GM19238 (cell line): ENCODE data around the gene GCA.

Experiments
- DNase-seq: peaks from one replicate; pipeline ENCODE4 v3.0.0; 2011; ENCODE audit warnings: low spot score; ENCODE audit not compliant: insufficient read length

GCA gene

DNA sequence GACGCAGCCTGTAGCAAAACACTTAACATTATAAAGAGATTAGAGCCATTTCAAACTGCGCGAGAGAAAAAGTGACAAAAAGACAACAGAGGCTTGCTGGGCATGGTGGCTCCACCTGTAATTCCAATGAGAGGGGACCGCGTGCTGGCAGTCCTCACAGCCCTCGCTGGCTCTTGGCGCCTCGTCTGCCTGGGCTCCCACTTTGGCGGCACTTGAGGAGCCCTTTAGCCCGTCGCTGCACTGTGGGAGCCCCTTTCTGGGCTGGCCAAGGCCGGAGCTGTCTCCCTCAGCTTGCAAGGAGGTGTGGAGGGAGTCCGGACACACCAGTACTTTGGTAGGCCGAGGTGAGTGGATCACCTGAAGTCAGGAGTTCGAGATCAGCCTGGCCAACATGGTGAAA, 16.1 kb upstream of the GCA start:
- DNase-seq: no peak

DNA sequence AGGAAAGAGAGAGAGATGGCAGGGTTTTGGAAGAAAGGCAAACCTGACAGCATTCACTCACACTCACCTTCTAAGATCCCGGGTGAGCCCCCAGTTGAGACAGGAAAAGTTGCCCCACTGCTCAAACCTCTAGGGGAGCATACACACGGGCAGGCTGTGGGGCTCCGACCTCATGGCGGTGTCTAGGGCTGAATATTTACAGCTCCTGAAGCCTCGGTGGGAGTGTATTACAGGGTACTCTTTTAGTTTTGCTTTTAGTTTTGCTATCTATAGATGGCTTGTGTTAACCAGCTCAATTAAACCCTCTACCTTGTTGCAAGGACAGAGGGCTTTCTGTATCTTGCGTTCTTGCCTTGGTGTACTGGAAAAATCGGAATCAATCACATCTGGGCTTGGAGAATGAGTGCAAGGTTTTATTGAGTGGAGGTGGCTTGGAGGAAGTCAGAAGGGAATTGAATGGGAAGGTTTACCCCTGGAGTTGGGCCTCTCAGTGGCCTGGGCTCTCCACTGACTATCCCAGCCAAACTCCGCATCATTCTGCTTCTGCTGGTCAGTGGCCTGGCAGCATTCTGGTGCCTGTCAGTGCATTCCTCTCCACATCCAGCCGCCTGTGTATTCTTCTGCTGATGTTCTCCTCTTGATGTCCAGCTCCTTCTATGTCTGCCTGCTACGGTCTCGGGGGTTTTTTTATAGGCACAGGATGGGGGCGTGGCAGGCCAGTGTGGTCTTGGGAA, 15.3 kb upstream of the GCA start:
- no peak for DNase-seq

DNA sequence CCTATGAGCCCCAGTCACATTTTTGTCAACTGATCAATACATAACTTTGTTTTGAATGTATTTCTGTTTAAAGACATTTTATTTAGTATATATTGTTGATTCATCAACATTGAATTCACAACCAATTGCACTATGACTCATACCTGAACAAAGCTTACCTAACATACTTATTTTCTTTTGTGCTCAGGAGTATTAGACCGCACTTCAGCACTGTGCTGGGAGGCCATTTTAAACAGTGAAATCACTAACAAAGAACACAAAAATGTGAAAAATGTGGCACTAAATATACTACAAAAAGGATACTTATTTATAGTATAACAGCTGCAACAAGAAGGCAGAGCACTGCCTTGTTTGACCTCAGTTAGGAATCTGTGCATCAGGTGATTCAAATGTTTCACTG, 13.1 kb upstream of the GCA start:
- no peak for DNase-seq

DNA sequence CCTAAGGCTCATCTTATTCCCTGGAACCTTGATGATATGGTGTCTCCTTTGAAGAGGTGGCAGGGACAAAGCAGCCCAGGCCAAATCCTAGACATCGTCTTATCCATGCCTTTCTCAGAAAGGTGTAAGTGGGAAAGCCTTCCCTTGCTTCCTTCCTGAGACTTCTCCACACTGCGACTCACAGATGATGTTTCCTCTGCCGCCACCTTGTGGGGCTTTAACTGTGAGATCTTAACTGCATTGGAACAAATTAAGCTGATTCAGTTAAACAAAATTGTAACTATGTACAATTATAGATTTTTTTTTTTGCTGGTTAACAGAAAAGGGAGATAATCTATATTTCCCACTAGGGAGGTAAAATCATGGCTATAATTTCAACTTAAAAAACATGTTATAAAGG, 10.0 kb upstream of the GCA start:
- no peak for DNase-seq

DNA sequence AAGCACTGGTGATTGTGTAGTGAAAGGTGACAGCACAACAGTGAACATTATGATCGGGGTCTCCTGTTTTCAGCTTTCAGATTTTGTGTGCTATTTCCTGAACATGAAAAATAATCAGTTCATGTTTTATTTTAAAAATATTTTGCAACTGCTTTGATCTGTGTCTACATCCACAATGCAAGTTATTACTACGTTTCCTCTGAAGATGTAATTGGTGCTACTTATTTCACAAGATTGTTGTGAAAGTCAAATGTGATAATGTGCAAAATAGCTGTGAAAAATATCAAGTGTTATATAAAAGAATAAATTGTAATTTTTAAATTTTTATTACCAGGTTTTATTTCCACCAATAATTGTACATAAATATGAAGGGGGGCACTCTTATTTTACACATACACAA, 6.1 kb upstream of the GCA start:
- DNase-seq: no peak

DNA sequence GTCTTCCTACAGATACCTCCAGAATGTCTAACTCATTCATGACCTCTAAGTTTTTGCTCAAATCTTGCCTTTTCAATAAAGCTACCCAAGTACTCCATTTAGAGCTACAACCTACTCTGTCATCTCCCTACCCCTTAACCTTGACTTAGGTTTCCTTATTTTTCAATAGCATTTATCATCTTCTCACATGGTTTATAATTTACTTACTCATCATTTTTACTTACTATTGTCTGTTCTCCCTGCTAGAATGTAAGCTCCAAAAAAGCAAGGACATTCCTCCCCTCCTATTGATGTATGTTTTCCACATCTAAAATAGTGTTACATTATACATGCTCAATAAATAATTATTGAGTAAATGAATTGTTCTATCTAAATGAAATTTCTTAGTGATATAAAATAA, 3.1 kb upstream of the GCA start:
- no peak for DNase-seq

DNA sequence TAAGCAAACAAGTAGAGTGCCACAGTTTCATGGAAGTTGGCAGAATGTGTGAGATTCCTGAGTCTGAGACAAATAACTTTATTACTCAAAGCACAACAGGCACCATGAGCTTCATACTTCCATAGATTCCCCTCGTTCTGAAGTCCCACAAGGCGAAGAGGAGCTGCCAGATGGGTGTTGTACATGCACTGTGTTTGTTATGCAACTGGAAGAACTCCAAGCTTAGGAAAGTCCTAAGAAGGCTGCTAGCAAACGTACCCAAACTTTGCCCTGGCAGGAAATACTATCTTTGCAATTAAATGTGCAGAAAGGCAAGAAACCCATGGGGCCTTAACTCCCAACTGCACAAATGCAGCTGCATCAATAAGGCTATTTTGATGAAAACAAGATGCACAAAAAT, 1.6 kb upstream of the GCA start:
- no peak for DNase-seq

DNA sequence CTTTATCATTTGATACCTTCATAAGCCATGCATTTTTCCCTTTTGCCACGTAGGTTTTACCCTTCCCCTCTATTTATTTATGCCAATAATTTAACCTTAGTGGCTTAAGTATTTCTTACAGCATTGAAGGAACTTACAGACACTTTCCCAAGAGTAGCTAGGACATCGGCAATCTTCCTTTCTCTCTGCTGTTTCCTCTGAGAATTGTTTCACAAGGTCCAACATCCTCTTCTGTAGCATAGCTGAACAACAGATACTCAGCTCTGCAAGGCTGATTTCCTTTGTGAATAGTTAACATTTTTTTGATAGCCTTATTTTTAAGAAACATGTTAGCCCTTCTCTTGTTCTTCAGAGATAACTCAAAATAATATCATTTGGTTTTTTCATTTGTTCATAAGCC, 1.1 kb upstream of the GCA start:
- no peak for DNase-seq

DNA sequence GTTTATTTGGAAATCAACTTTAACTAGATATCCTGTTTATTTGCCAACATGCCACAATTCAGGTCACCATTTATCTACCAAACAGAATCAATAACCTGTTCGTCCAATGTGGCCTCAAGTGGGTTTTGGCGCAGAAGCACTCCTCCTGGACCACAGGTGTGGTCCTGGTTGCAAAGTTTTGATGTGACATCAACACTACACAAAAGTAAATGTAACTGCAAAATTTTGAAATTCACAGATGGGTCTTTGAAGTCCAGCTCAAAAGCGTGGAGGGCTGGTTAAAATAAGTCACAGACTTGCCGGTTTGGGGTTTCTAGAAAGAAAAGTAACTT, 474 bp upstream of the GCA start:
- DNase-seq: no peak

DNA sequence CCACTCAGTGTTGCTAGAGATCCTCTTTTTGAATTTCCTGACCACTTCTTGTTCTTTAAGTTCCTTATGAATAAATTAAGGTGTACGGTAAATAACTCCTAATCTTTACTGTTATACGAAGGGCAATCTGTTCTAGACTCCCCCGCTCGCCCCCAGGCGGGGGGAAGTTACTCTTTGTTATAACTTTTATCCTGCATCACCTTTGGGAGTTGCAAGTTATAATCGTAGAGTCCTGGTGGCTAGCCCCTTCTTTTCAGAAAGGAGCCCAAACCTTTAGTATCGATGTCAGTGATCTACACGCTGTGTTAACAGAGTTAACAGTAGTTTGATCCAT, 652 bp downstream of the GCA start:
- DNase-seq: no peak

DNA sequence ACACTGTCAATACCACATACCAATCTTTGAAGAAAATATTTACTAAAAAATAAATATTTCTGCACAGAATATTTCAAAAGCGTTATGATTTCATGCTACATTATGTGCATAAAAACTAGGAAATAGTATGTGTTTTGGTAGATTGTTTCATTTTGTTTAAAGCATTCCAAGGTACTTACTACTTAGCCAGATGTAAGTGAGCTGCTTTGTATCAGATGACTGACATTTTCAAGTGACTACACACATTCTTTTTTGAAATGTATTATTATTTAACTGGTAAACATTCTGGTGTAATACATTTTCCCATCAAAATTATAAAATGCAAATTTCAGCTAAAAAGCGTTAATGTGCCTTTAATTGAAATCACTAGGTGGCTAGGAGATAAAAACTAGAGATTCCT, 21.5 kb downstream of the GCA start:
- no peak for DNase-seq

DNA sequence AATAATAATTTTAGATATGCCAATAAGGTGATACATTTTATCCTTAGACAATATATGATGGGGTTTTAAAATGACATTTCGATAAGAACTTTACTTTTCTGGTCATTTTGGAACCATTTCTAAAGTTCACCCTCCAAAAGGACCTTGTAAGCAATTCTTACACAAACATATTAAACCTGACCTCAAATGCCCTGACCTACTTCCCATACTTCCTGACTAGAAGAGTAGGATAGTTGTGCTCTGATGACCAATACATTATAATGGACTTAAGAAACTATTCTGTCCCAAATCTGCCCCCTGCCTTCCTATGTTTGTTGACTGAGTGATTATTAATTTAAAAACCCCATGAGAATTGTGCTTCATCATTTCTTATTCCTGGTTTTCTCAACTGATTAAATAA, 24.6 kb downstream of the GCA start:
- DNase-seq: no peak

DNA sequence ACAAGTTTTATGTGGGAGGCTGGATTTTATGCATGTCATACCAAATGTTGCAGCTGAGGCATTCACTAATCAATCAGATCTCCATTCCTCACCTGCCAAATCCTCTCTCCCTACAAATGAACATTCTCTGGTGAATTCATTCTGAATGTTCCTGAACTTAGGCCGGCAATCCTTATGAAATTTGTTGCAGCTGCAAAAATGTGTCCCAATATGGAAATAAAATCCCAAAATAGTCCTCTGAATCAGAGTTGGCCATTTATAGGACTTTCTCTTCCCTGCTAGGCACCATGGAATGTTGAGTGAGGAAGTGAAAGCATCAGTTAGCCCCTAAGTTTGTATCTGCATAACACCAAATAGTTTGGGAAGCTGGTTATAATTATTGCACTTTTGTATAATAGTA, 25.6 kb downstream of the GCA start:
- no peak for DNase-seq

DNA sequence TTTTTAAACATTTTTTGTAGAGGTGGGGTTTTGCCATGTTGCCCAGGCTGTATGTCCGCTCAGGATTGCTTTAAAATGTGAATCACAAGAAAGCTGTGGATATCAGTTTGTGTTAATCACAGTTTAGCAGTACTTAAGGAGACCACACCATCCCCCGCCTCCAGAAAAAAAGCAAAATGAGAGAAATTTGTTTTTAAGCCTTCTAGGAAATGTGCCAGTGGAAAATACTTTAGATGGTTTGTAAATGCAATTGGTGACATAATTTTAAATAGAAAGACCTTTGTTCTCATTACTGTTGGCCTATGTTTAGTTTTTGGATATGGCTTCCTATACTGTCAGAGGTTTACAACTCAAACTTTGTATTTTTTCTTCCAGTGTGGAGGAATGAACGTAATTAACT, 27.0 kb downstream of the GCA start:
- no peak for DNase-seq

DNA sequence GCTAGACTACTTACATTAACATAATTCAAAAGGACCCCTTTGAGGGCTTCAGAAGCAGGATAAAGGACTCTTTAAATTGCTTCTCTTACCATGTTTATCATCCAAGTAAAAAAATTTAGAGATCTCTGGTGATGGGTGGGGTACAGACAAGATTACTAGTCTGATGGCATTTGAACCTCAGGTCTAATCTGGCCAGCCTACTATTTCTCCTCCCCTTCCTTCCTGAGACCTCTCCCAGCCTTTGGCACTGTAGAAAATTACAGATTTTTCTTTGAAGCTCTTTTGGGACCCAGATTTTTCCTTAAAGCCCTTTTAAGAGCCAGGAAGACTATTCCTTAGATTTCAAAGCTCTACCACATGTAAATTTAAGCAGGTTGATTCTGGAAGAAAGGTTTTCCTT, 28.9 kb downstream of the GCA start:
- no peak for DNase-seq

DNA sequence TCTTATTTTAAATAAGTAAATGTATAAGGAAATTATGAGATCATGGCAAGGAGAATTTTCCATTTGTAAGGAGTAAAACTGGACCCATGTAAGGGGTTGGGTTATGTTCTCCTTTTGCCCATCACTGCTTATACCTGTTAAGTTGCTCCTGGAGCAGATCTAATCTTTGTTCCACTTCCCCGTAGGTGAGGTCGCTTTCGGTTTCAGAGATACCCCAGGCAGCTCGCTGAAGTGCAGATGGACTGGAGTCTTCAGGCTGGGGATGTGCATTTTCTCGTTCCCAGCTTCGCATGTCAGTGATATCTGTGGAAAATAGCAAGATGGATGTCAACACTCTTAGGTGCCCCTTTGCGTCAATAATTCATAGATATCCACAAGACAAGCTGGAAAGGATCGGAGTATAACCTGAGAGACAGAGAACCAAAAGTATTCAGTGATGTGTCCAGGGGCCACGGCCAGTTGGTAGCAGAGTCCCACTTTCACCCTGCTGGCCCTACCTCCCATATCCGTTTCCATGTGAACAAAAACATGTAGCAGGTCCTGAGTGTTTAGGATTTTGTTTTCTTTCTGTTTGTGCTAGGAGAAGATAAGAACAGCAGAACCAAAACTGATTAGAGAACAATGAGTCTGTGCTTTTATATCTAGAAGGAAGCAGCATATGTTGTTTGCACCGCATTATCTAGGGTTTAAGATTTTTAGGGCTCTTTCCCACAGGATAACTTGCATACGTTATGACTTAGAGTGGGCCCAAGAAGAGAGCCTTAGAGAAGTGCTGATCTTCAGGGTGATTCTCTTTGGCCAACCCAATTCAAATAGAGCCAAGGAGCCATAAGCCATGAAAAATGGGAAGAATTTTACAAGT, 36.0 kb downstream of the GCA start:
- DNase-seq: no peak

DNA sequence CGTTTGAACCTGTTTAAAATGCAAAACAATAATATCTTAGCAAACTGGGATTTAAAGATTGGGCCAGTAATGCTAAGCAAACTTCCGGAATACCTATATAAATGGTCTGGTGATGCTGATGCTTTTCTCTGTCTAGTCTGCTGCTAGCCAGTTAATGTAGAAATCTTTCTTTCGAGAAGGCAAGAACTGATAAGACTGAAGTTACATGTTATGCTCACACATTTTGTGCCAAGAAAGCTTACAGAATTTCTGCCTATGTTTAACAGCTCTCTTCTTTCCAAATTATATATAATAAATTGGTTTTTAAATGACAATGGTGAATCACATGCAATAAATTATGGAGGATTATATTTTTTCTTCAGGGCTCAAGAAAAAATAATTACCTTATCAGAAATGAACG, 37.9 kb downstream of the GCA start:
- DNase-seq: no peak

DNA sequence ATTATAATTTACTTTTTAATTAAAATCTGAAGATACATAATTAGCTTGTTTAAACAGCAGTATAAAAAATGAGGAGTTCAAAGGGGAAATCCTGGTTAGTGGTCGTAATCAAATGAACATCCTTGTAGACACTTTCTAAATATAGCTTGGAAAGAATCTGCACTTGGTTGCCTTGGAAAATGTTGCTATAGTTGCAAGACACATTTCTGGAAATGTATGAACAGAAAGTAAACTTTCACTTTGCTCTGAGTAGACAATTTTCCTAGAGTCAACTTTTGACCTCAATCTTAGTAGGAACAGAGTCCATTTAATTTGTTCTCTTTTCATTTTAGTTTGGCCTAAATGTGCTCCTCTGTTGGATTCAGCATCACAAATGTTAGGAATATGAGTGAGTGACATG, 38.3 kb downstream of the GCA start:
- DNase-seq: no peak

DNA sequence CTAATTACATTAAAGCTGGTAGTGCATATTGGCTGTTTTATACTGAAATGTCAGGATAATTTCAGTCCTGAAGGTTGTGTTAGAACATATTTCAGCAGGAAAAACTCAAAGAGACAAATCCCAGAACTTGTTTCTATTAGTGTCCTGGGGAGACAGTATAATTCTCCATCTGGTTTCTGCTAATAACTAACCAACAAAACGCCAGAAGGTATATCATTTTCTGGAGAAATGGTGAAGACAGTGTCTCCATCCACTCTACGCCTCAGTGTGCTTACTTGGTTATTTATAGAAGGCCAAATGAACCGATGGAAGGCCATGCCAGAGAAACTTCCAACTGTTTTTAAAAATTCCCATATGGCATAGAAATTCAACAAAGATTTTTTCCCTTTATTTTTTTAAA, 41.6 kb downstream of the GCA start:
- DNase-seq: no peak

DNA sequence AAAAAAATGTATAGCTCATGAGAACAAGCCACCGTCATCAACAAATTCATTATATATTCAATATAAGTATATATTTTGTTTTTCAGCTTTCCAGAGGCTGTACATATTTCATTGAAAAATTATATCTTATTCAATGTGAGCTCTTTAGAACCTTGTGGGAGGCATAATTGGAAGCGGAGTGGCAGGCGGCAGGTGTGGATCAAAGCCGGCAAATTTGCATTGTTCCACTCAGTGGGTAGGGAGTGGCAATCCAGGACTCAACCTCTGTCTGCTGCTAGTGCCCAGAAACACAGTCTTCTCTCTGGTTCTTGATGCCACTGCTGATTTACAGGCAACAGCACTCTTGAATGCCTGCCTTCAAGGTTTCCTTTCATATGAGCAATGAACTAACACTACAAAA, 46.9 kb downstream of the GCA start:
- no peak for DNase-seq

DNA sequence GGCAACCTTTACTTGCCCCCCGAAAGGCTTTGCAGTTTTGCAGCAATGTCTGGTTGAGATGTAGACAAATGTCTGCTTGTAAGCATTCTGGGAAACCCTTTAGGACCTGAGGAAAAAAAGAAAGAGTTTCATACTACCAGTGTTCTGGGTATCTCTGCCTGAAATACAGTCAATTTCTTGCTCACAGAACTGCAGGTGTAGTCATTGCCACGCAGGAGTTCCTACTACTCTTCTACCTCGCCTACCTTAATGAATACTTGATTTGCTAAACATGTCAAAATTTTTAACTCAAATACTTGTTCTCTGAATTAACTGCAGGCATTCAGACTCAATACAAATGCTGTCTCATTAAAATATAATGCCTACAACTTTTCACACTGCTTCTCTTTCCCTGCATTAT, 56.4 kb downstream of the GCA start:
- DNase-seq: no peak

DNA sequence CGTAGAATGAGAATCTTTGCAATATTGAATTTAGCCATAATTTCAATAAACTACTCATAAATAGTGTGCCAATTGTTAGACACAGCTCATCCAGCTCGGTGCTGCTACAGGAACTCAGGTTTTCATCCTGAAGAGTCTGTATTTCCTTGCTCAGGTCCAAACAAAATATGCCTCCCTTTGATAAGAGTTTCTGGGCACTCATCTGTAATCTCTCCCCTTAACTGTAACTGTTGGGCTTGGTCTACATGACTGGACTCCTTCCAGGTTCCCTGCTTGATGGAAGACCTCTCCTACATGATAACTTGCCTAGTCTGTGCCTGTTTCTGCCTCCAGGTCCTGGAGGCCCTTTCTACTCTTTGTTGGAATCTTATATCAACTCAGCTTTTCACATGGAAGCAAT, 57.9 kb downstream of the GCA start:
- DNase-seq: no peak

DNA sequence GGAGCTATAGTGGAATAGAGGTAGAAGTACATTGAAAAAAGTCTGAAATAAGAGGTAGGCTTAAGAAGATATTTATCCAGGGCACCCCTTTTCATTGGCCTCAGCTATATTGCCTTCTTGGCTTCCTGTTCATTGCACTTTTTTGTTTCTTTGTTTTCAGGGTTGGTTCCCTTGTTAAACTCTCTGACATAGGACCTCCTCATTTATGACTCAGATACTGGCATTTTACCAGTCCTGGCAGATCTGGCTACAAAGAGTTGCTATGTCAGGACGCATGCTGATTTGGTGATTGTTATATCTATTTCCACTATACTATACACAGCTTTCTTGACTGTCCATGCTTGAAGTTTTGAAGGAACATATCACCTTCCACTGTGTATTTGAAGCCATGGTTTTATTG, 60.0 kb downstream of the GCA start:
- no peak for DNase-seq
